Lung (tissue), 12 donors: ENCODE measurements around the gene AREL1. TPM values are rescaled to one million over a fixed set of nuclear protein-coding genes. Genes with fewer than 3 reads are reported as not detected.

ENCODE experiments used
- ATAC-seq: fragments of 200-7000 bp; cut with Tn5 transposase; one replicate; pipeline ENCODE4 v1.9.1; 2020; ENCODE audit warnings: moderate number of reproducible peaks; ENCODE audit not compliant: insufficient read depth, low FRiP score
- DNase-seq, 3 donors: peaks; one replicate each; pipeline ENCODE4 v3.0.0-alpha.2; 2013 to 2017
- H3K27ac ChIP-seq, 2 donors: one replicate each; pipeline ENCODE4 v1.5.1; 2013; ENCODE audit warnings: mild to moderate bottlenecking in 2 of 2, moderate library complexity in 2 of 2, control low read depth in 1 of 2, inconsistent platforms in 1 of 2, low read depth in 1 of 2, low read length in 1 of 2
- H3K27me3 ChIP-seq, 3 donors: one replicate each; pipeline ENCODE4 v1.5.1; 2013; ENCODE audit warnings: low read length in 2 of 3; ENCODE audit not compliant: control insufficient read depth in 3 of 3, insufficient read depth in 3 of 3
- H3K36me3 ChIP-seq, 4 donors: one replicate each; pipeline ENCODE4 v1.5.1; 2013; ENCODE audit warnings: low read length in 4 of 4, mild to moderate bottlenecking in 1 of 4, moderate library complexity in 1 of 4; ENCODE audit not compliant: control insufficient read depth in 4 of 4, insufficient read depth in 4 of 4
- H3K4me1 ChIP-seq, 5 donors: one replicate each; pipeline ENCODE4 v1.5.1; 2013; ENCODE audit warnings: low read length in 5 of 5, mild to moderate bottlenecking in 2 of 5, moderate library complexity in 1 of 5; ENCODE audit not compliant: control insufficient read depth in 5 of 5, insufficient read depth in 5 of 5
- H3K4me3 ChIP-seq: one replicate; pipeline ENCODE4 v1.5.1; 2013; ENCODE audit warnings: mild to moderate bottlenecking, control low read depth, moderate library complexity
- H3K9ac ChIP-seq, 2 donors: one replicate each; pipeline ENCODE4 v1.5.1; 2013; ENCODE audit warnings: low read length in 2 of 2, control low read depth in 1 of 2; ENCODE audit not compliant: insufficient read depth in 1 of 2
- H3K9me3 ChIP-seq, 4 donors: one replicate each; pipeline ENCODE4 v1.5.1; 2013; ENCODE audit warnings: low read length in 3 of 4, mild to moderate bottlenecking in 1 of 4, moderate library complexity in 1 of 4; ENCODE audit not compliant: control insufficient read depth in 4 of 4, insufficient read depth in 3 of 4
- CTCF ChIP-seq: IDR thresholded peaks from 2 replicates; pipeline ENCODE4 v1.5.1; 2012; ENCODE audit warnings: mild to moderate bottlenecking; ENCODE audit errors: control extremely low read depth, extremely low read depth
- WGBS, 2 donors: extraction: QIAGEN DNeasy Blood & Tissue Kit; methylation state at CpG; one replicate each; pipeline ENCODE4 v1.1.7; 2013; 5-methylcytosine and 5-hydroxymethylcytosine counted together
- polyA plus RNA-seq, 2 donors: library from polyadenylated mRNA; stranded (reverse); fragments of 200-250 nt; gene quantifications; one replicate each; pipeline ENCODE4 v1.2.1, GENCODE V29; 2013
- total RNA-seq, 2 donors: library from RNA; depleted of rRNA in 1 of 2; stranded (reverse); fragments of >200 nt in 1 of 2; gene quantifications; one replicate each; pipeline ENCODE4 v1.2.1, GENCODE V29; 2014 to 2021
- donor health status: control.
- donor health status: control.
- donor health status: Bipolar disorder and iron deficiency.
- donor health status: healthy.
- donor health status: DM: yes; HTN: yes; CAD: no.

Gene AREL1
- total and polyA plus RNA-seq, 4 donors: 10.5 to 41.6 (median 23.8) TPM

GRCh38 chr14:74667758-74668157 is 45.1 kb downstream of the AREL1 start:
- no peak for ATAC-seq
- 65 to 78% methylated on average over 1 of the region's 1 CpG for WGBS, 2 donors
- Histone ChIP-seq H3K4me3 (no peak overlapping the region), H3K36me3 (peaks cover 33 to 68% (median 40%) of the 10 kb centered on the region in 4 donors), H3K9me3 (no peaks in the 10 kb centered on the region), H3K4me1 (no peaks in the 10 kb centered on the region), H3K27ac (no peak overlapping the region), H3K9ac (no peak overlapping the region), H3K27me3 (no peaks in the 10 kb centered on the region)
- TF ChIP-seq CTCF: no peak
- no peak for DNase-seq

GRCh38 chr14:74664717-74665116 is 48.2 kb downstream of the AREL1 start:
- H3K4me1 ChIP-seq: no peaks in the 10 kb centered on the region
- no peaks in the 10 kb centered on the region for H3K9me3 ChIP-seq
- DNase-seq (no peak), ATAC-seq (no peak)
- no peak overlapping the region for H3K27ac ChIP-seq
- H3K4me3 ChIP-seq: no peak overlapping the region
- no peak overlapping the region for H3K9ac ChIP-seq
- WGBS, 2 donors: 95 to 98% methylated on average over 2 of the region's 2 CpGs
- TF ChIP-seq CTCF: no peak
- peaks cover 37 to 53% (median 38%) of the 10 kb centered on the region in 4 donors for H3K36me3 ChIP-seq
- no peaks in the 10 kb centered on the region for H3K27me3 ChIP-seq

GRCh38 chr14:74663884-74664283 is 49.0 kb downstream of the AREL1 start:
- Histone ChIP-seq H3K9me3 (no peaks in the 10 kb centered on the region), H3K27me3 (no peaks in the 10 kb centered on the region), H3K9ac (no peak overlapping the region), H3K36me3 (peaks cover 31 to 45% (median 33%) of the 10 kb centered on the region in 4 donors), H3K4me3 (no peak overlapping the region), H3K4me1 (no peaks in the 10 kb centered on the region), H3K27ac (no peak overlapping the region)
- TF ChIP-seq CTCF: no peak
- ATAC-seq: no peak
- DNase-seq: no peak
- WGBS, 2 donors: 92 to 95% methylated on average over 7 of the region's 7 CpGs
